Measurements from ENCODE around the gene NRP2.

The NRP2 gene

DNA sequence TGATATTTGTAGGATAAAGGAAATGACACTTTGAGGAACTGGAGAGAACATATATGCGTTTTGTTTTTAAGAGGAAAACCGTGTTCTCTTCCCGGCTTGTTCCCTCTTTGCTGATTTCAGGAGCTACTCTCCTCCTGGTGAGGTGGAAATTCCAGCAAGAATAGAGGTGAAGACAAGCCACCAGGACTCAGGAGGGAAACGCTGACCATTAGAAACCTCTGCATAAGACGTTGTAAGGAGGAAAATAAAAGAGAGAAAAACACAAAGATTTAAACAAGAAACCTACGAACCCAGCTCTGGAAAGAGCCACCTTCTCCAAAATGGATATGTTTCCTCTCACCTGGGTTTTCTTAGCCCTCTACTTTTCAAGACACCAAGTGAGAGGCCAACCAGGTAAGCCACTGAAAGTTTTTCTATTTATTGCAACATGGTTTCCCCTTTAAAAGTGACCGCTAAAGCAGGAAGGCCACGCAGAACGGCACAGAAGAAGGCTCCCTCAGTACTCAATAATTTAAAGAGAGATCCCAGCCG lies 735 bp downstream of the NRP2 start:
- TF ChIP-seq, protein P1, sequence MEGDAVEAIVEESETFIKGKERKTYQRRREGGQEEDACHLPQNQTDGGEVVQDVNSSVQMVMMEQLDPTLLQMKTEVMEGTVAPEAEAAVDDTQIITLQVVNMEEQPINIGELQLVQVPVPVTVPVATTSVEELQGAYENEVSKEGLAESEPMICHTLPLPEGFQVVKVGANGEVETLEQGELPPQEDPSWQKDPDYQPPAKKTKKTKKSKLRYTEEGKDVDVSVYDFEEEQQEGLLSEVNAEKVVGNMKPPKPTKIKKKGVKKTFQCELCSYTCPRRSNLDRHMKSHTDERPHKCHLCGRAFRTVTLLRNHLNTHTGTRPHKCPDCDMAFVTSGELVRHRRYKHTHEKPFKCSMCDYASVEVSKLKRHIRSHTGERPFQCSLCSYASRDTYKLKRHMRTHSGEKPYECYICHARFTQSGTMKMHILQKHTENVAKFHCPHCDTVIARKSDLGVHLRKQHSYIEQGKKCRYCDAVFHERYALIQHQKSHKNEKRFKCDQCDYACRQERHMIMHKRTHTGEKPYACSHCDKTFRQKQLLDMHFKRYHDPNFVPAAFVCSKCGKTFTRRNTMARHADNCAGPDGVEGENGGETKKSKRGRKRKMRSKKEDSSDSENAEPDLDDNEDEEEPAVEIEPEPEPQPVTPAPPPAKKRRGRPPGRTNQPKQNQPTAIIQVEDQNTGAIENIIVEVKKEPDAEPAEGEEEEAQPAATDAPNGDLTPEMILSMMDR (conservative IDR thresholded peaks at IDR 0.05; ENCODE audit: low read length): no peak
- peak overlapping the region; percentile 81 for H3K4me3 ChIP-seq (ENCODE audit: low read length)
- DNase-seq (ENCODE audit: low read depth): no peak

DNA sequence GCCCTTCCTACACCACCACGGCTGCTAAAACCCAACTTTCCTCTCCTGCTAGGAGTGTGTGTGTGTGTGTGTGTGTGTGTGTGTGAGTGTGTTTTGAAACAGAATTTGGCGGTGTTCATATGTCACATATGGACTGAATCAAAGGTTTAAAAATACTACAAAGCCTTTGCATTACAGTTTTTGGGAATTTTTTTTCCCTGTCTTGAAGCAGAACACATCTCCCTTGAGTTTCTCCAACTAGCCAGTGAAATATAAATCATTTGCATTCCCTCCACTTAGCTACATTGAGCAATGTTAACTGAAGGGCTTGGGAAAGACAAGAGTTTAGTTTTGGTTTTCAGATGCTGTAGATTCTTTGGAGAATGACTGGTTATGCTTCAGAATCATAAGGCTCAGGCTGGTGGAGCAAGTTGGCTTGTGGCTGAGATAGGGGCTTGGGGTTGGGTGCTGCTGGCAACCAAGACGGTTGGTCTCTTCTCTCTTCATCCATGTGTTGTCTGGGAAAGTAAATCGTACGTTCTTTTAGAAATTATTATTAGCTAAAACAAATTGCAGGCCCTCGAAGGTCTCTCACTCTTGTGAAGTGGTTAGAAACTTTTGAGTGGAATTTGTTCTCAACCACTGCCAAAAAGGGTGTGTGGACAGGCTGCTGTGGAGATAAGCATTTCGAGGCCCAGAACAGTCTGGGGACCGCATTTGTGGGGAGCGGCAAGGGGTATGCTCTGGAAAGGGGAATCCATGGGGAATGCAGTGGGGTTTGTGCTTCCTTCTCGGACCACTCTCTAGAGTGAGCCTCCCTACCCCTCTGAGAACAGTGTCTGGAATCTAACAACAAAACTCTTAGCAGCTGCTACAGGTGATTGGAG lies 1.4 kb downstream of the NRP2 start:
- H3K4me3 ChIP-seq (ENCODE audit: low read length): peak overlapping the region; percentile 81
- TF ChIP-seq, protein P1 (conservative IDR thresholded peaks at IDR 0.05; ENCODE audit: low read length): no peak
- DNase-seq (ENCODE audit: low read depth): peak; percentile 93

DNA sequence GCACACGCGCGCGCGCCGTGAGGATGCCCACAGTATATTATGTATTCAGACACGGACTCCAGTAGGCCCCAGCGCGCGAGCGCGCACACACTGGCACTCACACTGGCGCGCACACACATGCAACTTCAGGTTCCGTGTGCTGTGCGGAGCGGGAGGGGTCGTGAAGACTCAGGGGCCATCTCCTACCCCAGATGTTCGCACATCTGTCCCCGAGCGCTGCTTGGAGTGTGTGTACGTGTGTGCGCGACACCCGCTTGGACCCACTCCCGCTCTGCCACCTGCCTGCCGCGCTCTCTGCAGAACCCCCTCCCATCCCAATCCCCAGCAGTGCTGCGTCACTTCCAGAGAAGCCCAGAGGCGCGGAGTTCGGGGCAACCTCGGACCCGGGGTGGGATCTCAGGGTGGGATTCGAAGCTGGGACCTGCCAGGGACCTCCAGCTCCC lies 2.6 kb downstream of the NRP2 start:
- peak; percentile 30 for DNase-seq (ENCODE audit: low read depth)
- H3K4me3 ChIP-seq (ENCODE audit: low read length): peak overlapping the region; percentile 81
- TF ChIP-seq, protein P1 (conservative IDR thresholded peaks at IDR 0.05; ENCODE audit: low read length): no peak

DNA sequence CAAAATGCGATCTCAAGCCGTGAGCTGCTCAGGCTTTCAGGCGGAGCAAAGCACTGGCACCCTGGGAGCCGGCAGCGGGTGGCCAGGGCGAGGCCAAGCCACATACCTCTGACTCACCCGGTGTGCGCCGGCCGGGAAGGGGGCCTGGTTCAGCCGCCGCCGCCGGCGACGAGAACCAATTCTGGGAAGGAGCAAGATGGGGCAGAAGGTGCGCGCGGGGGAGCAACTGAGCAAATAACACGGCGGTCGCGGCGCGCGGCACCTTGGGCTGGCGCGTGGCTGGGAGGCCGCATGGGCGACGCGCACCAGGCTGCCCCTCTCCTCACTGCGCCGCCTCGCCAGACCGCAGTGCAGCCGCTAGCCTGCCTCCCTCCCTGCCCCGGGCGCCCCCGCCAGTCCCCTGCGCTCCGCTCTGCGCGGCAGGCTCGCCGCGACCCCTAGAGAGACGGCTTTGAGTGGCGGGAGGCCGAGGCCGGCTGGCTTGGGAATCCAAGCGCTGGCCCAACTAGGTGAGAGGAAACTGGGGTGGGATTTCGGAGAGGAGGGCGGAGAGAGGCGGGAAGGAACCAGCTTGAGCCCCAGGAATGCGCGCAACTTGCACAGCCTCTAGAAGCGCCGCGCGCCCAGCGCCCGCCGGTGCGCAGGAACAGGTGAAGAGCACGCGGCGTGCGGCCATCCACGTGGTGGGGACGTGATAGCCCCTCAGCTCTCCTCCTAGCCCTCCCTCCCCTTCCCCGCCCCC lies 3.2 kb downstream of the NRP2 start:
- TF ChIP-seq, protein P1 (conservative IDR thresholded peaks at IDR 0.05; ENCODE audit: low read length): no peak
- peak overlapping the region; percentile 81 for H3K4me3 ChIP-seq (ENCODE audit: low read length)
- peak; percentile 56 for DNase-seq (ENCODE audit: low read depth)

DNA sequence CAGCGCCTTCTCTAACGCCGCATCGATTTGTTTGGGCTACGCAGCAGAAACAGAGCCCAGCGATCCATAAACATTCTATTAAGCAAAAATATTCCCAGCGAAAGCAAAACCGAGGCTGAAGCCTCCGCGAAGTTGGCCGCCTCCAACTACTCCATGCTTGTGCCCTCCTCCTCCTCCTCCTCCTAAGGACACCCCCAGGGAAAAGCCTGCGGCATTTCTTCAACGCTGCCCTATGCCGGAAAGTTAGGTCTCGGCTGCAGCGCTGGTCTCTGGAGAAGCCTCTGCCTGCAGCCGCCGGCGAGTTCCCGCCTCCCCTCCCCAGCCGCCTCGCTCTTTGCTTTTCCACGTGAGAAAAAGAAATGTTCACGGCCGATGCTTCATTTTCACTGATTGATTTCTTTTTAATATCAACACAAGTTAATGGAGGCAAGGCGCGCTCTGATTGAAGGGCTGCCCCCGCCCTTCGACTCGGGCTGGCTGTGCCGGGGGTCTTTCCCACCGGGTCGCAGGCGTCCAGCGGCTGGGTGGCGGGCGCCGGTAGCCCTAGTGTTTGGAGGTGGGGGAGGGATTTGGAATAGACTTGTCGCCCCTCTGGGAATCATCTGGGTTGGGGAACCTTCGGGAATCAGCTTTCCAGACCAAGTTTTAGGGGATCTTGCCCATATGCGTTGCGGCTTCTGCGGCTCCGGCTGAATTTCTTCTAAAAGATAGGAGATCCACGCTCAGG lies 3.9 kb downstream of the NRP2 start:
- TF ChIP-seq, protein P1 (conservative IDR thresholded peaks at IDR 0.05; ENCODE audit: low read length): no peak
- H3K4me3 ChIP-seq (ENCODE audit: low read length): peak overlapping the region; percentile 81
- peak; percentile 34 for DNase-seq (ENCODE audit: low read depth)

DNA sequence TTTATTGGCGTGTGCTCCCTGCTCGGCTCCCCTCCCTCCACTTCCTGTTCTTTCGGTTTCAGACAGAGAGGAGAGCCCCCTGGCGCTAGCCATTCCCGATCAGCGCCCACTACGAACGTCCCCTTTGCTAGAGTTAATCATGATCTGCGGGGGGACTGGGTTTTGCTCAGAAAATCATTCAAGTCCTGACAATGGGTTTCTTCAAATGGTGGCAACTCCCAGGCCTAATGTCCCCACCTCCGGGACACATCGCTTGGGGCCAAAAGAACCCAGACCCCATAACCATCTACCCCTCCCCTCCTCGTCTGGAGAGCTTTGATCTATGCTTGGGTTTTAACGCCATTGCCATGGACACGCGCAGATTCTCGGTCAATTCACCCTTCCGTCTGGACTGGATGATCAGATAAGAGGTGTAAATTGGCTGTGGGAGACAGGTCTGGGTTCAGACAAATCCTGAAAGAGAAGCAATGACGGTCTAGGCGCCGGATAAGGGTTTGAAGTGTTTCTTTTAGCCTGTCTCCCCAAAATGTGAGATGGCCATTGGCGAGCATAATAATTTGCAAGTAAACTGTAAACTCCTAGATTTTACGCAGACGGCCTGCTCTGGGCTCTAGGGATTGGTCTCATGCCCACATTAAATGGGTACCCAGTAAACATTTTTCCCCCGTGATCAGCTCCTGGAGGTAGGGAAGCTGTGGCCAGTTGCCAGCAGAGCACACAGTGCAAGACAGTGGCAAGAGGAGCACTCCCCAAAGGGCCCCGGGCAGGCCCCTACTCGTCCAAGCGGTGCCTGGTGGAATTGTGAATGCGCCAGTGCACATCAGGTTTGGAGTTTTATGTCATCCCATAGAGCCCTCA lies 4.7 kb downstream of the NRP2 start:
- H3K4me3 ChIP-seq (ENCODE audit: low read length): peak overlapping the region; percentile 81
- DNase-seq (ENCODE audit: low read depth): no peak
- TF ChIP-seq, protein P1 (conservative IDR thresholded peaks at IDR 0.05; ENCODE audit: low read length): no peak
